Stimulated activated CD4-positive, alpha-beta T cell treated with anti-CD3 and anti-CD28 coated beads, Interleukin-2, amount 100 ng/mL, for 4 hours (primary cell): ENCODE results near the gene SMIM28.

Source experiments
- DNase-seq: peaks from one replicate; pipeline ENCODE4 v3.0.0-alpha.2; 2020; ENCODE audit warnings: low read depth

The SMIM28 gene

GRCh38 chr6:138430361-138431145 is 52.8 kb downstream of the SMIM28 start:
- DNase-seq = no peak

DNA sequence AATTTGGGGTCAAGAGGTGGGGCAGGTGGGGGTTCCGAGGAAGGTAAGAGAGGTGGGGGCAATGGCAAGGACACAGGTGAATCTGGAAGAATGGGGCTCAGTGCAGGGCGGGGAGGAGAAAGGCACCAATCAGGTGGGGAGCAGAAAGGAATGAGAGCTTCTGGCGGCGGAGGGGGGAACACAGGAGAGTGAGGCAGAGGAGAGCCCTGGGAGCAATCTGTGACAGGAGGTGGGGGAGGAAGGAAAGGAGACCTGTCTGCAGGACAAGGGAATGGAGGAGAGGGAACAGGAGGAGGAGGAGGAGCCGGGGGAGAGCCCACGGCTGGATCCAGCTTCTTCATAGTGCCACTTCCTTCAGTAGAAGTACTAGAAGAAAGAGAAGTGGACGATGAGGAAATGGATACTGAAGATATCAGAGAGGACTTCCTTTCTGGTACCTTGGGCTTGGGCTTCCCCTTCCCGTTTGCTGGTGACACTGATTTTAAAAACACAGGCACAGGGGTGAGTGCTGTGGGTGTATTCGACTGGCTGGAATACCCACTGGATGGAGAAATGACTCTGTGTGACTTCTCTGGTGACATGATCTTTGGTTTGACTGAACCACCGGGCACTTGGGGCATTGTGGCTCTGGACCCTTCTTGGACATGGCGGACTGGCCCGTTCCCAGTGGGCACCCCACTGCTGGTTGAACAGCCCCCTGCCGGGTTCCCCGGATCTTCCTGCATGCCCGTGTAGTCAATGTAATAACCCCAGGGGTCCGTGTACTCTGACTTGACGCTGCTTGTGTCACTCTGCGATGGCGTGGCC is 53.8 kb downstream of the SMIM28 start:
- DNase-seq = no peak

DNA sequence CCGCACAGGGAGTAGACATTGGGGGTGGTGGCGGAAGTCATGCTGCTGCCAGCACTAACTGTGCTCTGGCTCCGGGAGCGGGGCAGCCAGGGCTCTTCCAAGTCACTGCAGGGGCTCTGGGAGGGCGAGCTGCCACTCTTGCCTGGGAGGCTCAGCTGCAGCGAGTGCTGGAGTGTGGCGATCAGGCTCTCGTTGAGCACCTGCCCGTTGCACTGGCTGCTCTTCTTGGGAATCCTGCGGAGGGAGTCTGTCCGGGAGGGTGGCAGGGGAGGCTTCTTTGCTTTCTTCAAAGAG is 54.3 kb downstream of the SMIM28 start:
- DNase-seq = no peak
